Neural crest cell (in vitro differentiated cells): ENCODE measurements around the gene FBXO9. TPM values are rescaled to one million over a fixed set of nuclear protein-coding genes. Genes with fewer than 3 reads are reported as not detected.

Experiments
- DNase-seq: peaks from one replicate; pipeline ENCODE4 v3.0.0; 2021; ENCODE audit warnings: low read depth, mixed read lengths, low spot score
- H3K27ac Mint-ChIP-seq: one replicate; pipeline ENCODE4 v1.8.0; 2021; ENCODE audit warnings: mild to moderate bottlenecking, mixed read lengths; ENCODE audit not compliant: unreplicated experiment
- H3K27me3 Mint-ChIP-seq: 2 replicates; pipeline ENCODE4 v1.8.0; 2021; ENCODE audit warnings: low read depth, mild to moderate bottlenecking, mixed read lengths
- H3K36me3 Mint-ChIP-seq: 2 replicates; pipeline ENCODE4 v1.8.0; 2021; ENCODE audit warnings: low read depth, mild to moderate bottlenecking, mixed read lengths
- H3K4me1 Mint-ChIP-seq: 2 replicates; pipeline ENCODE4 v1.8.0; 2021; ENCODE audit warnings: mixed read lengths
- H3K4me3 Mint-ChIP-seq: one replicate; pipeline ENCODE4 v1.8.0; 2021; ENCODE audit warnings: mild to moderate bottlenecking, mixed read lengths
- H3K9me3 Mint-ChIP-seq: 2 replicates; pipeline ENCODE4 v1.8.0; 2021; ENCODE audit warnings: mixed read lengths
- CTCF ChIP-seq: fragments of 200-600 bp; sonication (generic); conservative IDR thresholded peaks from 2 replicates; pipeline ENCODE4 v1.5.0; 2021; ENCODE audit warnings: antibody characterized with exemption, mild to moderate bottlenecking
- total RNA-seq: library from RNA; stranded (reverse); gene quantifications from 2 replicates; pipeline ENCODE4 v1.2.1, GENCODE V29; 2021

FBXO9 gene
- total RNA-seq, 1 donor from 2014 or later, result 48.3 TPM

- no peak overlapping the region for H3K27ac Mint-ChIP-seq
- DNase-seq, result no peak
- TF ChIP-seq CTCF, result no peak
- no peaks in the 10 kb centered on the region for H3K9me3 Mint-ChIP-seq
- H3K4me1 Mint-ChIP-seq, result peaks cover 24% of the 10 kb centered on the region
- H3K27me3 Mint-ChIP-seq, result no peaks in the 10 kb centered on the region
- peaks cover 40% of the 10 kb centered on the region for H3K36me3 Mint-ChIP-seq
- H3K4me3 Mint-ChIP-seq, result no peak overlapping the region
These were observed 26.6 kb upstream of the FBXO9 start for GRCh38 chr6:53038596-53038995.

- Mint-ChIP-seq H3K4me1 (peaks cover 33% of the 10 kb centered on the region), H3K27me3 (no peaks in the 10 kb centered on the region), H3K36me3 (peaks cover 28% of the 10 kb centered on the region), H3K9me3 (no peaks in the 10 kb centered on the region), H3K27ac (no peak overlapping the region), H3K4me3 (no peak overlapping the region)
- no peak for DNase-seq
- no peak for TF ChIP-seq CTCF
These were observed 23.8 kb upstream of the FBXO9 start for GRCh38 chr6:53041356-53041755.

- Mint-ChIP-seq H3K9me3 (no peaks in the 10 kb centered on the region), H3K27me3 (no peaks in the 10 kb centered on the region), H3K4me1 (peaks cover 29% of the 10 kb centered on the region), H3K36me3 (peaks cover 25% of the 10 kb centered on the region), H3K4me3 (no peak overlapping the region), H3K27ac (no peak overlapping the region)
- no peak for TF ChIP-seq CTCF
- no peak for DNase-seq
These were observed 23.1 kb upstream of the FBXO9 start for GRCh38 chr6:53042112-53042511.

GRCh38 chr6:53043581-53043980, 21.6 kb upstream of the FBXO9 start:
- no peak for TF ChIP-seq CTCF
- Mint-ChIP-seq H3K27ac (peak overlapping the region; percentile 57), H3K4me3 (no peak overlapping the region), H3K27me3 (no peaks in the 10 kb centered on the region), H3K4me1 (peaks cover 26% of the 10 kb centered on the region), H3K36me3 (peaks cover 26% of the 10 kb centered on the region), H3K9me3 (no peaks in the 10 kb centered on the region)
- DNase-seq, result no peak

- Mint-ChIP-seq H3K4me3 (no peak overlapping the region), H3K27ac (no peak overlapping the region), H3K36me3 (peaks cover 24% of the 10 kb centered on the region), H3K9me3 (no peaks in the 10 kb centered on the region), H3K27me3 (no peaks in the 10 kb centered on the region), H3K4me1 (peaks cover 31% of the 10 kb centered on the region)
- no peak for TF ChIP-seq CTCF
- no peak for DNase-seq
These were observed 21.1 kb upstream of the FBXO9 start for GRCh38 chr6:53044071-53044470.

- no peak for DNase-seq
- Mint-ChIP-seq H3K36me3 (peaks cover 23% of the 10 kb centered on the region), H3K27ac (no peak overlapping the region), H3K27me3 (no peaks in the 10 kb centered on the region), H3K4me3 (no peak overlapping the region), H3K4me1 (peaks cover 36% of the 10 kb centered on the region), H3K9me3 (no peaks in the 10 kb centered on the region)
- no peak for TF ChIP-seq CTCF
These were observed 20.6 kb upstream of the FBXO9 start for GRCh38 chr6:53044572-53044971.
